HG03064 (cell line): ENCODE data around the gene PRDM2.
"Not testable (repeated sequence)": the region's sequence is repeated elsewhere in the genome, so short reads cannot be mapped to it uniquely, and the experiment has no call there.

Experiments used
- ATAC-seq: cut with Tn5 transposase; IDR thresholded peaks from one replicate; pipeline ENCODE4 v1.9.1; 2021; ENCODE audit warnings: low read depth; ENCODE audit not compliant: unreplicated experiment

Gene PRDM2

GRCh38 chr1:13700521-13701270 lies 708 bp downstream of the PRDM2 start:
- peak; percentile 36 for ATAC-seq

DNA sequence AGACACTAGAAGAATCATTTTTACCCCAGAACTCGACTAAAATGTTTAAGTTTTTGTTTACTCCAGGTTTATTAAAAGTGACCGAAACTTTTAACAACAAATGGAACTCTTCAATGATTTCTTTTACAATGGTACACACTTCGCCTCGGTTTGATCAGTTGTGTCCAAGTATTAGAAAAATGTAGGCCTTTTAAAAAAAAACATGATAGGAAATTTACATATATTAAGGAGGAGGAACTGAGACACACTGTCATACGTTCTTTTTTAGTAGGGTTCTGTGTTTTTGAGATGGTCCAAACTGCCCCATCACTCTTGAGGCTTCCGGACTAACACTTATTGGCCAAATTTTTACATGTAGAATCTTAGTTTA lies 1.3 kb downstream of the PRDM2 start:
- ATAC-seq, result no peak

DNA sequence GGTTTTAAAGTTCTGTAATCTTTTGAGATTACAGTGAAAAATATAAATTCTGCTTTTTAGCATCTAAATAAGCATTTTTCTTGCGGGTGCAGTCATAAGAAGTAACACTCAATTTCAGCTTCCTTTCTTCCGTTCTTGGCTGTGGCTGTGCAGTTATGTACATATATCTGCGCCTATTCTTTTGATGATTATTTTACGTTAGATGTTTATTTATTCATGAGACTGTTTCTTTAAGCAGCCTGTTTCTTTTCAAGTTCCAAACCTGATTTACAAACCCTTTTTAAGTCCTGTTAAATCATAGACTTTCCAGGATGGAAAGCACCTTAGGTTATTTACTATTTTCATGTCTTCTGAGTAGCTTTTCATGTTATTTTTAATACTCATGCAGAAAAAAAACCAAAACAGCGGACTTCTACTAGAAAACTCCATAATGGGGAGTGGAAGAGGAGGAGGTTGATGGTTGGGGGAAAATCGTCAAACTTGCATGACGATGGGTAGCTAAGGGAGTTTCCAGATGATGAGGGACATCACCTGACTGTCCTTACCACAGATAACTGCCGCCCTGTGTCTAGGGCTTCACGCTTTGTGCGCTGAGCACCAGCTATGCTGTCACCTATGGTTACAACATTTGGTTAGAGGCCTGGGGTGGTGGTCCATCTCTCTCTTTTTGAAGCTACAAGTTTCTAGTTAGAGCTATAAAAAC lies 2.6 kb downstream of the PRDM2 start:
- peak; percentile 54 for ATAC-seq

DNA sequence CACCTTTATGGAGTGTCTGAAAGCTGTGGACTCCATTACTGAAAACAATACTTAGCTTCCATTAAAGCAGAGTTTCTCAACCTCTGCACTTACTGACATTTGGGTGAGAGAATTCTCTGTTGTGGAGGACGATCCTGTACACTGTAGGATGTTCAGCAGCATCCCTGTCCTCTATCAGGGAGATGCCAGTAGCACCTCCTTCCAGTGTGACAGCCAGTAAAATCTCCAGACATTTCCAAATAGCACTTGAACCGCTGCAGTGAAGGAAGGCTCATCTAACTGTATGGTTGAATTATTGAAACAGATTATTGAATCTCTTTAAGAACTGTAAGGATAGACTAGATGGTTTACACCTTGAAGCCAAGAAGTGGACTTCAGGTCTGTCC lies 3.1 kb downstream of the PRDM2 start:
- no peak for ATAC-seq

DNA sequence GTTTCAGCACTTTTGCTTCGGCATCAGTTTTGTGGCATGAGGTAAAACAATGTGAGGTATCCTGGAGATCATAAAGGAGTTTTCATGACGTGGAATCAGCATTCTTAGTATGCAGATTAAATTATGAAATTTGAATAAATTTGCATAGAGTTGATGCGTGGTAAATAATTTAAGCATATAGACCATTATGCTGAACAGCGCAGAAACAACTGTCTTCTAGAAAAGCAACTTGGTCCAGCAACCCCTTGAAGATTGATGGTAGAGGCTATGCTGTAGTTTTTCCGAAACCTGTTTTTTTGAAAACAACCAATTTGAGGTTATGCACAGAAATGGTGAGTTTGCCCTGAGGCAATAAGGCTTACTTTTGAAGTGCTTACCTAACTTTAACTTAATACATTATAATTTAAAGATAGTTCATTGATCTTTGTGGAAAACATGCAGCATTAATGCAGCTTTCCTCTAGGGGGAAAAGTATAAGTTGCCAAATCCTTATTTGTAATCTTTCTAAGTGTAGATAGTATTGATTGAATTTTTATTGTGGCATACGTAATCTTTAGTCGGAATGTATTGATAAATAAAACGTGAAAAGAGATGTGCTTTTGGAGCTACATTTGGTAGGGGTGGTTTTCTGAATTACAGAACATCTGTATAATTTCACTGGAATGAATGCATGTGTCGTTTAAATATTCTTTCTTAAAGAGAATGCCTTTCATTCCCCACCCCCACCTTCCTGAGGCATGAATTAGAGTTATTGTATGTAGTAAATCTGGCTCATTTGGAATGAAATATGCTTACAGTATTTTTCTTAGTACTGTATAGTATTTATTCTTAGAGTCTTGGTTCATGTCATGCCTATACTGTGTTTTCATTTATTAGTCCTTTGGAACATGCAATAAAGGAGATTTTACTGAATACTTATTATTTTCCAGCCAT lies 3.8 kb downstream of the PRDM2 start:
- ATAC-seq, result no peak

GRCh38 chr1:13706046-13706445 lies 6.1 kb downstream of the PRDM2 start:
- ATAC-seq, result no peak

- ATAC-seq, result no peak
Measured at GRCh38 chr1:13707164-13707563, 7.2 kb downstream of the PRDM2 start.

DNA sequence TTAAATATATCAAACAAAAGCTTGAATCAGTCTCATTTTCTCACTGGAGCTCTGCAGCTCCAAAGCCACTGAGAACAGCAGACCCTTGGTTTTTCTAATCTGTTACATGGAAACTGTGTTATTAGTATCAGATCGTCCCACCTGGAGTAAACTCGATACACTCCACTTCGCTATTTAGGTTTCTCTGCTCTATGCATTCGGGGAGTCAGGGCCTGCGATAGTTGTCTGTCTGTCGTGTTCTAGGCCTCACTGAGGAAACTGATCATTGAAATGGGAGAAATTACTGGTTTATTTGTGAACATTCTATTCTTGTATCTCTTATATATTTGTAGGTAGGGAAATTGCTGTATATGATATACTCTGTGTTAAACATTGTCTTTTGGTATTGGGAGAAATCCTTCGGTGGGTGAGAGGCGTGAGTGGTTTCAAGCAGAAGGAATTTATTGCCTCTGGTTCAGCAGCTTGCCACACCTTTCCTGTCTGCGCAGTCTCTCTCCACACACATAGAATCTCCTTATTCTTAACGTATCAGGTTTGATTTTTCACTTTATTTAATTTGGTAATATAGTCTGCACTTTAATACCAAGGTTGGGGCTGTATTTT lies 8.5 kb downstream of the PRDM2 start:
- ATAC-seq, result no peak

- ATAC-seq, result no peak
Measured at GRCh38 chr1:13710086-13710485, 10.1 kb downstream of the PRDM2 start.

GRCh38 chr1:13714851-13715250 lies 14.9 kb downstream of the PRDM2 start:
- ATAC-seq, result no peak

DNA sequence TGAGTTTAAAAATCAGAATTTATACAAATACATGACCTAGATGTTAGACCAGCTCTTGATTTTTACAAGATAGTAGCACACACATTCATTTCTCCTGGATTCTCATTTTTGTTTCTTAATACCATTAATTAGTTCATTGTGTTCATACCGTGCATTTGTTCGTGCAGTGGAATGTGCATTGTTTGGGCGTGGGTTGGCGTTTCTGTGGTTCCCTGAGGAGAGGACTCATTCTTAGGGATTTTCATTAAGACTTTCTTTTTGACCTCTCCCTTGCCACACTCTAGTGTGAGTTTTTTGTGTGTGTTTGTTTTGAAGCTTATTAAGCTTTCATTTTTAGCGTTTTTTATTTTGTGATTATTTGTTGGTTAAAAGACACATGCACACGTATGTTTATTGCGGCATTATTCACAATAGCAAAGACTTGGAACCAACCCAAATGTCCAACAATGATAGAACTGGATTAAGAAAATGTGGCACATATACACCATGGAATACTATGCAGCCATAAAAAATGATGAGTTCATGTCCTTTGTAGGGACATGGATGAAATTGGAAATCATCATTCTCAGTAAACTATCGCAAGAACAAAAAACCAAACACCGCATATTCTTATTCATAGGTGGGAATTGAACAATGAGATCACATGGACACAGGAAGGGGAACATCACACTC lies 15.8 kb downstream of the PRDM2 start:
- not testable (repeated sequence) for ATAC-seq

GRCh38 chr1:13722808-13723360 lies 22.9 kb downstream of the PRDM2 start:
- no peak for ATAC-seq

GRCh38 chr1:13723810-13724209 lies 23.8 kb downstream of the PRDM2 start:
- ATAC-seq, result no peak

- ATAC-seq, result no peak
Measured at GRCh38 chr1:13725714-13726175, 25.8 kb downstream of the PRDM2 start.

- ATAC-seq, result no peak
Measured at GRCh38 chr1:13728091-13728715, 28.2 kb downstream of the PRDM2 start.

- no peak for ATAC-seq
Measured at GRCh38 chr1:13730291-13730690, 30.3 kb downstream of the PRDM2 start.

- peak; percentile 89 for ATAC-seq
Measured at GRCh38 chr1:13730751-13731482, 30.9 kb downstream of the PRDM2 start.

- no peak for ATAC-seq
Measured at GRCh38 chr1:13731897-13732296, 31.9 kb downstream of the PRDM2 start.
